CD4-positive, alpha-beta T cell treated with Interleukin-17A for 1 hour (primary cell): ENCODE measurements around the gene ANK3.

Experiments
- DNase-seq: peaks from one replicate; pipeline ENCODE4 v3.0.0-alpha.2; 2020

ANK3 gene

GRCh38 chr10:60124536-60124935 is 265.1 kb downstream of the ANK3 start:
- no peak for DNase-seq

- no peak for DNase-seq
These were observed 266.0 kb downstream of the ANK3 start for GRCh38 chr10:60123668-60124067.

GRCh38 chr10:60123172-60123571 is 266.5 kb downstream of the ANK3 start:
- no peak for DNase-seq

DNA sequence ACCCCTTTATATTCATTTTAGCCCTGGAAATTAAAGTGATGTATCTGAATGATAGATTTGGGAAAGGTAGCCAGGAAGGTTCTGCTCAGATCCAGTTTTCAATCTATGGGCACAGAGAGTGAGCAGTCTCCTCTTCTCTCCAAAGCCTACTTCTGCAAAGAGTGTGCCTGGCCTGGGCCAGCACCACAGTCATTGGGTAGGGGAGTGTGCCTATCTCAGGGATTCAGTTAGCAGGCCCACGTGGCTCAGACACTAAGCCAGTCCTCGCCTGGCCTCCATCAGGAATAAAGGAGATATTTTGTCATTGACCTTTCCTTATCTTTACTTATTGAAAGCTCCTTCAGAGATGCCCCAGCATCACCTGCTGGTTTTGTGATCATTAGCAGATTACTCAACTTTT is 267.5 kb downstream of the ANK3 start:
- no peak for DNase-seq

DNA sequence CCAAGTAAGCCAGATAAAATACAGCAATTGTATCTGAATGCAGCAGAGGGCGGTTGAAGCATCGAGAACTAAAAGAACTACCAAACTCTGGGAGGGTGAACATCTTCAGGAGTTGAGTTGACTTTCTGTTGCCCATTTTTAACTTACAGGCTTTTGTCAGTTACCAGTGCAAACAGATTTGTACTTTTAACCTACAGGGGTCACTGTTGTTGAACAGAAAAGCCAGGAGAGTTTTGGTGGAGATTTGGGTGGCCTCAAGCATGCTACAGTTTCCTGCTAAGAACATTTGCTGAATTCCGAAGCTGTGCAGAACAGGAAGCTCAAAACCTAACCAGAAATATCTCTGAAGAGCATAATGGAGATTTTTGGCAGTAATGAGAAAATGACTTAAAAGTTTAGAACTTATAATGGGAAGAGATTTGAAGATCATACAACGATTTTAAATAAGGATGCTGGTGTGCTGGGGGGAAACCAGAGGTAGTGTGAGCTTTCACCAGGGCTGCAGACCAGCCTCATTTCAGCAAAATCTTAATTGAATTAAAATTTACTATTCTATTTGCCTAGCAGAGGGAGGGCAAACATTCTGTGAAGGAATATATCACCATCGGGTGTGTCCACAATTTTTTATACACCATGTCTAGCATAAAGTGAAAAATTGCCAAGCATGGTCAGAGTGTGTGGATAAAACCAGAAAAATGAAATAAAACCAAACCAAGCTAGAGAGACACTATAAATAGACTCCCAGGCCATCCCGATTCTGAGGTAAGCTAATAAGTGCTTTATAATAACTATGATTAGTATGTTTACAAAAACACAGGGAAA is 274.7 kb downstream of the ANK3 start:
- DNase-seq: peak; percentile 48

GRCh38 chr10:60110739-60111138 is 278.9 kb downstream of the ANK3 start:
- no peak for DNase-seq

GRCh38 chr10:60107308-60107976 is 282.2 kb downstream of the ANK3 start:
- no peak for DNase-seq

DNA sequence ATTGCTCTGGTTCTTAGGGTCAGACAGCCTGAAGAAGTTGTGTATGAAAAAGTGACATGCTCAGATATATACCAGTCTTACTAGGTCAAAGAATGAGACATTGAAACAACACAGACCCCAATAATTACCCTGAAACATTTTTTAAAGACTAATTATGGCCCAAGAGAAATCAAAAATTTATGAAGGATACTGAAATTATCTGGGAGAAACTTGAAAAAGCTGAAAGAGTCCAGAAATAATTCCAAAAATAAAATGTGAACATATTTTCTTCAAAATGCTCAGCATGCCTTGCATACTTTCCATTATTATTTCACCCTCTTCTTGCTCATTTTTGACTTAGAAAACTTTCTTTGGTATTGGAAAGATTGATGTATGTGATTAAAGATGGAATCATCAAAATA is 284.4 kb downstream of the ANK3 start:
- DNase-seq: no peak

DNA sequence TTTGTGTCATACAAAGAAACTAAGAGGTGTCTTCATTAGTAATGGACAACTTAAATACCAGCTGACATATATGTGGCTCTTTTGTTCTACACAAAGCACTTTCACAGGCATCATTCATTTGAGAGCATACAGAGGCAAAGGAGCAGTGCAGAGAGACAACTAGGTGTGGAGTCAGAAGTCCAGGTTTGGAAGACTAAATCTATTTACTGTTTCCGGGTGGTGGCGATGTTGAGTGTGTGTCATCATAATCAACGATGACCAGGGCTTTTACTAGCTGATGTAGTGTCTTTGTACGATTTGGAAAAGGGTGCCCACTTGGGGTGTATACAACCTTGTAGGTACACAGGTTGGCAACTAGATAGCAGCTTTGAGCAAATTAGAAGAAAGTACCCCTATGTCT is 287.9 kb downstream of the ANK3 start:
- no peak for DNase-seq

DNA sequence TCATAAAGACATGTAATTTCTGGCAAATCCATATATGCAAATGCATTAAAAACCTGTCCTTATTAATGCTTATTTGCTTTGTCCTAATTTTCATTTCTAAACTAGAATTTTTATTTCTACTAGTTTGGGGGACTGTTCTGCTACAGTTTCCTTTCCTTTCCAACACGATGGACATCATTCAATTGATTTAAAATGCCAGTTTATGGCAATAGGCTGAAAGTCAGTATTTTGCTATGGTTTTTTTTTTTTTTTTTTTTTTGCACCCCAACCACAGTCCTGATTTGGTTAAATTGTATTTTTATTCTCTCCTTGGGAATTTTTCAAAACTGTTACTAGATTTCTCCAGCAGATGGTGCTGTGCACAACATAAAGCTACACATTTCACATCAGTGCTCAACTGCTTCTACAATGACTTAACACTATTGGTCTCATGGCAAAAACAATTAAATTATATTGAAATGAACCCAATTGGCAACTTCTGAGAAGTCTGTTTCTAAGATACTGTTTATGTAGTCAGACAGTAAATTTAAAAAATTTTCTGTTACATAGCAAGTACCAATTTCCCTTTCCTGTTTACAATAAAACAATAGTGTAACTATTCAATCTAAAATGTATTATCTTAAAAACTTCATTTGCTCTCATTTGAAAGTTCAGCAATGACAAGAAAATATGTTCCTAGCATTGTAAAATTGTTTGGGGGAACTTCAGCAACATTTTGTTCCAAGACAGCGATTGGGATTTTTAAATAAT is 289.5 kb downstream of the ANK3 start:
- peak; percentile 54 for DNase-seq

- no peak for DNase-seq
These were observed 290.7 kb downstream of the ANK3 start for GRCh38 chr10:60098677-60099601.

- DNase-seq: no peak
These were observed 292.7 kb downstream of the ANK3 start for GRCh38 chr10:60096761-60097513.

DNA sequence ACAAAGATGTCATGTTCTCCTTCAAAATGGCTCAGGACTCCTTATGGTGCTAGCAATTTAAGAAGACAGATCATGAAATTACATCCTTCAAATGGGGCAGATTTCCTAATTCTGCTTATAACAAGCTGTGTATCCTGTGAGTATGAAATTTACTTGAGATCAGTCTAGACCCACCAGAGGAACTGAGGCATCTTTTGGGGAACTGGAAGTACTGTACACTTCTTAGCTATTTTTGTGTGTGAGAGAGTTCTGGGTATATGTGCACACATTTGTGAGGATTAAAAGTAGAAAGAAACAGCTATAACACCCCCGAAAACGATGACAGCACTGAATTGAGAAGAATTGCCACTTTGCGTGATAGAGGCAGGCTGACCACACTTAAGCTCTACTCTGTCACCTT is 296.4 kb downstream of the ANK3 start:
- no peak for DNase-seq

DNA sequence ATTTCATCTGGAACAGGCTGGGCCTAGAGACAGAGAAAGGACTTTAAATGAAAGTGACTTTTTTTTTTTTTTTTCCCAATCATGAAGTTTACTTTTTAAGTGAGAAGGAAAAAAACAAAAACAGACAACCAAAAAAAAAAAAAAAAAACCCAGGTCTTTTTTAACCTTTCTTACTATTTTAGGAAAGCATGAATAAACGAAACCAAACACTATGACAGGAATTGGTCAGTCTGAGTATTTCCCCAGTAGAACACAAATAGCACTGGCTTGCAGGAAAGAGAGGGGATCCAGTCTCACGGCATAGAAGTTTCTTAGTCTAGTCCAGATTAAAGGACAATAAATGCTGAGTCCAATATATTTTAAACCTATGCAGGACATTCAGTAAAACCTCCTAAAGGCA is 302.8 kb downstream of the ANK3 start:
- no peak for DNase-seq

- DNase-seq: no peak
These were observed 303.3 kb downstream of the ANK3 start for GRCh38 chr10:60086421-60086820.

GRCh38 chr10:60082744-60083344 is 306.8 kb downstream of the ANK3 start:
- no peak for DNase-seq

GRCh38 chr10:60082341-60082740 is 307.3 kb downstream of the ANK3 start:
- no peak for DNase-seq

DNA sequence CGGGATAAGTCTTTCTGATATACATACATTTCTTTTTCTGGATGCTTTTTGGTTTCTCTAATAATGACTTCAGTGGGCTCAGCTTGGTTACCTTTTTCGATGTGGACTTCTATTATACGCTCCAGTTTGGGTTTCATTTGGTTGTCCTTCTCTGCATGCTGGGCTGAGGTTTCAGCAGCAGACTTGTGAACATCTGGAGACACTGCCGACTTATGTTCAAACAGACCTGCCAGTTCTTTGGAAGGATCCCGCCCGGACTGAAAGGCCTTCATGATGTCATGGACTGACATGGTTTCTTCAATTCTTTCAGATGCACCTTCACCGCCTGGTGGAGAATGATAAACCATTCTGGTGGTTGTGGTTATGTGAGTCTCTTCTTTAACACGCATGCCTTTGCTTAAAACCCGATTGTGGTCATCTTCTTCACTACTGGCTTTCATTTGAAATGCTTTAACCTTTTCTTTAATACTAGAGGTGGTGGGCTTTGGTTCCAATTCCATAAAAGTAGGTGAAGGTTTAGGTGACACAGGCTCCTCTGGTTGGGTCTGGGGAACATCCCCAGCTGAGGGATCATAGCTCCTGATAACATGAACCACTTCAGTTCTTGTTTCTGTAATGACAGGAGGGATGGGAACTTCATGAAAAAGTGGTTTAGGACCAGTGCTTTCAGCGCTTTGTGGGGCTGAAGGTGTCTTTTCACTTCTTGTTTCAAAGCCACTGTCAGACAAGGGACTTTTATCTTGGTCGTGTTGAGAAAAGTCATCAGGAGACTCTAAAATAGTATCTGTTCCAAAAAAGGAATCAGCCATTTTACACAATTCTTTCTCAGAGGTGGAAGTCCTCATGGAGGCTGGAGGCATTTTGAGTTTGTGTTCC is 315.7 kb downstream of the ANK3 start:
- no peak for DNase-seq

DNA sequence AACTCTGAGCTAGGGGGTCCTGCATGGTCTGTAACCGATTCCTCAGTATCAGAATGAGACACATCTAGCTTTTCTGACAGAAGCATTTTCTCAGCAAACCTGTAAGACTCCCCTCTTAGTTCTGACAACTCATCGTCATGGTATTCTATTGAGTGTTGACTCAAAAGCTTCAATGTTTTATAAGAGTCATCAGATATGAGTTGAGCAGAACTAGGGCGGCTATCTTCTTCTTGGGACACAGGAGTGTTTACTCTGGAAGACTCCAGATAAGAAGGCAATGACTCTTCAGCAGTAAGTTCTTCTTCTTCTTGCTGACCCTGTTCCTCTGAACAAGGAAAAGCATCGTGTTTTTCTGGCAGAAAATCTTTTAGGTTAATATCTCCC is 316.3 kb downstream of the ANK3 start:
- DNase-seq: no peak

GRCh38 chr10:60069311-60069710 is 320.4 kb downstream of the ANK3 start:
- DNase-seq: no peak

GRCh38 chr10:60050366-60050765 is 339.3 kb downstream of the ANK3 start:
- no peak for DNase-seq
